IPS-11a (cell line): ENCODE measurements around the gene ABCC4.
"Not testable (repeated sequence)": the region's sequence is repeated elsewhere in the genome, so short reads cannot be mapped to it uniquely, and the experiment has no call there.

ENCODE experiments used
- H3K4me3 ChIP-seq: one replicate; pipeline ENCODE4 v1.5.1; 2013; ENCODE audit warnings: low read depth, low read length, control low read depth

ABCC4 gene

DNA sequence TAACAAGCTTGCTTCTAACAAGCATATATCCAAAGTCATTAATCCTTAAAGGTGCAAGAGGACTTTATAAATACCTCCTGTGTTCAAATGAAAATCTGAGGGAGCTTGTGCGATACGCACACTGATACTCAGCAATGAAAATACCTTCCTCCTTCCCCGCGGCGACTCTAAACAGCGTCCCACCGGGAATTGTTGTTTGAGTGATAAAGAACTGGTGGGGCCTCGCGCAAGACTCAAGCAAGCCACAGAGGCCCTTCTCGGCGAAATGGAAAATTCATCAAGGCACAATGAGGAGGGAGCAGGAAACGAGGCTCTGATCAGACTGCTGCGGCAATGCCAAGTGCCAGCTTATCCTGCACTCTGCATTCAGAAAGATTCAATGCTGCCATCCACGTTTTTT, 126.7 kb downstream of the ABCC4 start:
- no peak overlapping the region for H3K4me3 ChIP-seq

DNA sequence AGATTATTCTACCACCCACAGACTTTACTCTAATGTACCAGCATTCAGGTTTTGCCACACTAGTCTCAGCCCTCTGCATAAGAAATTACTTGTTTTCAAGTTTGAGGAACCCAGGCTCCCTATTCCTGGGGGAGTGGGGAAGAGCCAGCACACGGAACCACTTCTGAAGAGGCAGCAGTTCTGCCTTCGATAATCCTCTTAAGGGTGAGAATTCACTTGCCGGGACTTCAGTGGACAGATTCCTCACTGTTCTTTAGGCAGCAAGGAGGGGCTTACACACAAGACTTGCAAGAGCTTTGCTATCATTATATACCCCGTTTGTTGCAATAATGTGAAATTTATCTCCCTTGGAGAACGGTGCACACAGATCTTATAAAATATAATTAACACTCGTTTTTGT, 133.1 kb downstream of the ABCC4 start:
- no peak overlapping the region for H3K4me3 ChIP-seq

DNA sequence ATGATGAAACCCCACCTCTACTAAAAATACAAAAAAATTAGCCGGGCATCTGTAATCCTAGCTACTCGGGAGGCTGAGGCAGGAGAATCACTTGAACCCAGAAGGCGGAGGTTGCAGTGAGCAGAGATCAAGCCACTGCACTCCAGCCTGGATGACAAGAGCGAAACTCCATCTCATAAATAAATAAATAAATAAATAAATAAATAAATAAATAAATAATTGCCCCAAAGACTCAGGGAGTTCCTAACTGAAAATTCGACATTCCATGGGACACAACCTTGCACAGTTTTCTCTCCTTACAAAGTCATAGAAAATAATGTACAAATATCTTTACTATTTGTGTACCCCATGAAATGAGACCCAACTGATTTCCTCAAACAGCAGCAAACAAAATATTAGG, 134.2 kb downstream of the ABCC4 start:
- not testable (repeated sequence) for H3K4me3 ChIP-seq

DNA sequence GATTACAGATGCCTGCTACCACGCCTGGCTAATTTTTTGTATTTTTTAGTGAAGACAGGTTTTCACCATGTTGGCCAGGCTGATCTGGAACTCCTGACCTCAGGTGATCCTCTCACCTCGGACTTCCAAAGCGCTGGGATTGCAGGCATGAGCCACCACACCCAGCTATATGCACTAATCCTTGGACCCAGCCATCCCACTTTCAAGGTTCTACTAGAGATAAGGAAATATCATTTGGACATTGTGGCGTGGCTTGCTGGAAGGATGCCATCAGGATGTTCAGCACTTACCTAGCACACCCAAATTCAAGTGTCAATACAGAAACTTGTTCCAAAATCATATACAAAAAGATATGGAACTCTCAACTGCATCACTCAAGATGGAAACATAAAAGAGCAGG, 136.4 kb downstream of the ABCC4 start:
- no peak overlapping the region for H3K4me3 ChIP-seq

DNA sequence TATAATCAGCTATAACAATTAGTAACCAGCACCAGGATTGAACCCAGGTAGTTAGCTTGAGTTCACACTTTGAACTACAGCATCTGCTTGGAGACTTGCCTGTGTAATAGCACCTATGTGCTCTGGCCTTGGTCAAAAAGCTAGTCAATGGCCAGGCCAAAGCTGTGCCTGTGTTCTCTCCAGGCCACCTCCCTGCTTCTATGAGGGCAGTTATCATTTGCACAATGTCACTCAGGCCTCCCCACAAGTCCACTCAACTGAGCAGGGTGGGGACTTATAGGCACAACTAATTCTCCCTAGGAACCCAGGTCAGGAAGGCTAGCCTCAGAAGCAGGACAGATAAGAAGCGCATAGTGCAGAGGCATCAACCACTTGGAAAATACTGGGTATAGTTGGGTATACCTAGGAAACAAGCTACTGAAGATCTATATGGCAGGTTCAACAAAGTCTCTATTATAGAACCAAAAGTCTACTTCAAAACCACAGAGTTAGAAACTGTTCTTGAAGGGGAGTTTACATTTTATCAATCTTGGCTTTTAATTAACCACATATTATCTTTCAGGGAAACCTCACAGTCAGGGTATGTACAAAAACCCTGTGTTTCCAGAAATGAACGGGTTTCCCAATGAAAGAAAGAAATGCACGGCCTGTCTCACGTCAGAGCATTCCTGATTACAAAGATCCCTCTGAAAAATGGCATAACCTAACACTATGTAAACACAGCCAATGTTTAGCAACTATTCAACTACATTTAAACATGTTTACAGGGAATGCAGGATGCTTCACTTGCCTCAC, 140.9 kb downstream of the ABCC4 start:
- no peak overlapping the region for H3K4me3 ChIP-seq

DNA sequence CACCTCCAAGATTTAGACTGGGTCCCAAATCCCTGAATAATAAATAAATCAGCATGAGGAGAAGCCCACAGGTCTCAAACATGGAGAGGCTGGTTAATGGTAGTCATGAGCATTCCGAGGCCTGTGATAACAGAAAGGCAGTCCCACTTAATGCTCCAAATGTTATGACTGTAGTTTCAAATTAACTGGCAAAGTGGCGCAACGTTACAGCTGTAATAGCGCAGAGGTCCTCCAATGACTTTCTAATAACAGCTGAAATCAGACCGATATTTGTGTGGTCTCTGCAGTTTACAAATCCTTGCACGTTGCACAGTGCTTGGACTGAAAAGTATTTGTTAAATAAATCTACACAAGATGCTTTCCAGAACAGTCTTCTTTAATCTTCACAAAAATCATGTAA, 141.8 kb downstream of the ABCC4 start:
- no peak overlapping the region for H3K4me3 ChIP-seq

DNA sequence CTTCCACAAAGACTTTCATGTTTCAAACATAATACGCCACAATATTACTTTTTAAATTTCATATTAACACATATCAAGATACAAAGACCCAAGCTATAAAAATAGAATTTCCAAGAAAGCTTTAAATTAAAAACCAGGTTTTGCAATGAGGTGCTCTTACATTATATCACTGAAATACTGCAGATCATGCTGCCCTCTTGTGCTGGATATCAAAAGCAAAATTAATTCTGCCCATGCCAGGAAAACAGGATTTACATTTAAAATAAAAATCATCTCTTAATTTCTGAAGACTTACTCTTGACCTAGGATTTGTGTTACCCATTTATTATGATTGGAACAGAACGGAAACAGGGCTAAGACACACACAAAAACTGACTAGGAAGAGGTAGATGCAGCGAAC, 145.0 kb downstream of the ABCC4 start:
- H3K4me3 ChIP-seq = no peak overlapping the region

DNA sequence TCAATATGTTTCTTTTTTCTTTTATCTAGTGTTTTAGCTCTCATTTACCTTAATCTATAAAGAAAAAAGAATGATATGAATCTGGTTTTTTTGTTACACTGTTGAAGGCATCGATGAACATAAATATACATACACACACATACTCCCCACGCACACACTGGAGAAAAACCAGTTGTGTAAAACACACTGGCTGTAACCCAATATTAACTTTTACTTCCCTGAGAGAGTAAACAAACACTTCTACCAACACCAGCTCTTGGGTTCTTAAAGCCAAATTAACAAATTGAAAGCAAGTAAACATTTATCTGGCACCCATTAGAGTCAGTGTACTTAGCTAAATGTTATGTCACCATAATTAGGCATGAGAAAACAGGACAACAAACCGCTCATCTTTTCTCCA, 145.7 kb downstream of the ABCC4 start:
- H3K4me3 ChIP-seq = no peak overlapping the region

DNA sequence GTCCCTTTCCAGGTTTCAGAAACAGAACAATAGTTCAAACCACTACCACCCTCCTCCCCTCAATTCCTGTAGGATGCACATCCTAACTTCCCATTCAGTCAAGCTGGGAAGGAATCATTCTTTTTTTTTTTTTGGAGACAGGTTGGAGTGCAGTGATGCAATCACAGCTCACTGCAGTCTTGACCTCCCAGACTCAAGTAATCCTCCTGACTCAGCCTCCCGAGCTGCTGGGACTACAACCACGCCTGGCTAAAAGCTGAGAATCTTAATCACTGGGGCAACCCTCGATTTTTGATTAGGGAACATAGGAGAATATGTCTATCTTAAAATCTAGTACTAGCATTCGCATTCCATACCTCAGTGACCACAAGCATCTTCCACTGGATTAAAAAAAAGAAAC, 146.2 kb downstream of the ABCC4 start:
- no peak overlapping the region for H3K4me3 ChIP-seq

DNA sequence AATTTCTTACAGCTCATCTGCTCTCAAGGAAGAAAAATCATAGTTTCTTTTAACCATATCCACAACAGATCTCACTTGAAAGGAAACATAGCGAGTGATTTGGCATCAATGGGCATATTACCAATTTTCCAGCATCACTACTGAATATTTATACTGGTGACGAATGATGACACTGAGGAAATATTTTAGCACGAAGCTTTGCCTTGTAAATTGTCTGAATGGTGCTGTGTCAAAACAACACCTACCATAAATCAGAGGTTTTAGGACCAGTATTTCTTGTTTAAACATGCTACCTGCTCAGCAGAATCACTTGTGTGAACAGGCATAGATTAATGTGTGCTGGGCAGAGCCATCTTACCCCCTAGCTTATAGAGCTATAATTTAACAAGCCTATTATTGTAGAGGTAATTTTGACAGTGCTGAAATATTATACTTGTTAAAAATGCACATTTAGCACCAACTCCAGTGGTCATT, 146.8 kb downstream of the ABCC4 start:
- no peak overlapping the region for H3K4me3 ChIP-seq

DNA sequence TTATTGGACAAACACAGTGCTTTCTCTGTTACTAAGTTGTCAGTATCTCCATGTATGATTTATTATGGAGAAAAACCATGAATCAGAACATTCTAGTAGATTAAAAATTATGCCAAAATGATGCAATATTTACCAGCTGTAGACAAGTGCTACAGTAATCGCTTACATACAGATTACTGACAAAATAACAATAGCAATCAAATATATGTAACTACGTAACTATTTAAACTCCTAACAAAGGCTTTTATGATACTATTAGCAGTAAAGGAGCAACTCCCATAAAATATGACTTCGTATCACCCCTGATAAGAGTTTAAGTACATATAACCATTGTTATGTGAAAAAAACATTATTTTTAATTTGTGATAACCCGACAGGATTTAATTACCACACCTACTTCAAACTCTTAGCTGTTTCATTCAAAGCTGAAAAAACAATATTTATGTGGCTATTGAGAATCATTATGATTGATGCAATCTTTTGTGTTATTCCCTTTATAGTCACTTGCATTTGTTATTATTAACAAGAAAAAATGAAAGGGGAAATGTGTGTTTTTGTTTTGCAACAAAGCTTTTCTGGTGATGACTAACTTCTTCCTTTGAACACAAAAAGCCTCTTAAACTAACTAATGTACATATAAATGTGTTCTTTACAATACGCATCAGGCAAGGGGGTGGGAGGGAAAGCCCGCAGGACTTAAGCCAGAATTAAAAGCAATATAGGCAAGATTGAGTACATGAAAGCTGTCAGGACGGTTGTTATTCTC, 147.4 kb downstream of the ABCC4 start:
- no peak overlapping the region for H3K4me3 ChIP-seq

DNA sequence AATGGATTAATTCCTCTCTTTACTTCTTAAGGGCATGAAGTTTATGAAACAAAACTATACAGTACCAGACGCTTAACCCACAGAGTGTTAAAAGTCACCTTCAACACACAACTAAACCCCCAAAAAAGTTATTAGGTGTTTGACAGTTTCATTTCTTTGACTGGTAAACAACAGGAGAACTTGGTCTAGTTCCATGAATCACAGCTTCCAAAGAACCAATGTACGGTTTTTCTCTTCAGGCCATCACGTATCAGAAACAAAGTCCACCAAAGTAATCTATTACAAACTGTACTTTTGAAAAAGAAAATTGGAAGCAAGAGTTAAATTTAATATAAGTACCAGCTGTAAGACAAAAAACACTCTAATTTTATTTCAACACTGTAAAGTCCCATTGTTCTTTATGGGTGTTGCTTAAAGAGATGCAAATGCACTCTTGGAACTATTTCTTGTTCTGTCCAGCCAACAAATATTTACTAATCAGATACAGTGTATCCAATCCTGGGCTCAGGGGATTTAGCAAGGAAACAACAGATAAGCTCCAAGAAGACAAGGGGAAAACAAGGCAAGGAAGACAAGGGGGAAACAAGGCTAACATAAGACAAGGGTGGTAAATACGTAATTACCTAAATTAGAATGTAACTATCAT, 149.2 kb downstream of the ABCC4 start:
- no peak overlapping the region for H3K4me3 ChIP-seq

DNA sequence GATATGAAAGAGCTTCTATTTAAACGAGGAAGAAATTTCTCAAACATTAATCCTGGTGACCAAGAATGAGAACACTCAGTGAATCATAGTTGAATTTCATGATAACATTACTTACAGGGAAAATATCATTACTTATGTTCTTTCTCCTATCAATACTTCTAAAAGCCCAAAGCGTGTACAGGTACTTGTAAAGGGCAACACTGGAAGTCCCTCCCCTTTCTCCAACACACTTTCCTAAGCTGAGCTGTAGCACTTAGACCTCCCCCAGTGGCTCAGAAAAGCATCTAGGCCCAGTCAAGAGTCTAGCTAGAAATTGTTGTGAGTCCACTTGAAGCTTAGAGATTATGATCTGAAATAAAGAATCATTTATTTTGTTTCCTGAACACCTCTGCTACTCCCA, 150.7 kb downstream of the ABCC4 start:
- no peak overlapping the region for H3K4me3 ChIP-seq

DNA sequence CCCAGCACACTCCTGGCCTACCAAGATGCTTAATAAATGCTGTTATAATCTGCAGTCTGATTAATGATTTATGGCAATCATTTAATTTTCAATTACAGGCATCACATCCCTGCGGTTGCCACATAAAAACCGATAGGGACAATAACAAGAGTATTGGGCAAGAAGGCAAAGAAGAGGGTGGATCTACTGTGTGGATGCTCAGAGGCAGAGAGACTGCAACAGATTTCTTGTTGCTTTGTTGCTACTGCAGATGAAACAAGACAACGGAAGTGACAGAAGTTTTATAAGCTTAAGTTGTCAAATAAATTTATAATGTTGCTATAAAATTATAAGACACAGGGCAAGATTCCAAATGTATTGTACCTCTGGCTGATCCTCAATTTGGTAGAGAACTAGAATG, 154.8 kb downstream of the ABCC4 start:
- no peak overlapping the region for H3K4me3 ChIP-seq

DNA sequence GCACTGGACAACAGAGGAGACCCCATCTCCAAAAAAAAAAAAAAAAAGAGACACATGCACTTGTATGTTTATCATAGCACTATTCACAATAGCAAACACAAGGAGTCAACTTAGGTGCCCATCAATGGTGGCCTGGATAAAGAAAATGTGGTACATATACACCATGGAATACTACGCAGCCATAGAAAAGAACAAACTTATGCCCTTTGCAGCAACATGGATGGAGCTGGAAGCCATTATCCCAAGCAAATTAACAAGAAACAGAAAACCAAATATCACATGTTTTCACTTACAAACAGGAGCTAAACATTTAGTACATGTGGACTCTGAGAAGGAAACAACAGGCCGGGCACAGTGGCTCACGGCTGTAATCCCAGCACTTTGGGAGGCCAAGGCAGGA, 155.7 kb downstream of the ABCC4 start:
- no peak overlapping the region for H3K4me3 ChIP-seq

DNA sequence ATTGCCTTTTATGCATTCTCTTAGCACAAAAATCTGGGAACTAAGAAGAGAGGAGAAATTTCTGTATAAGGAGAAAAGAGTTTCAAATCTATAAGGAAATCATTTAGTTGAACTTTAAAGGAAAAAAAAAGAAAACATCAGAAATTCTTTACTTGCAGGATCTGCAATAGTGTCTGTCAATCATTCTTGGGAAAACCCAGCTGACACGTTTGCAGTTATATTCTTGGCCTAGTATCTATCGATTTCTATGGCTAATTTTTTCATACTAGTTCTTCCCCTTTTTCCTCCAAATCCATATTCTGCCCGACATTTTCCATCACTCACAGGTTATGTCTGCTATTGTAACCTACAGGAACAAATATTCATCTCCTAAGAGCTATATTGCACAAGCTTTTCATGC, 160.7 kb downstream of the ABCC4 start:
- H3K4me3 ChIP-seq = no peak overlapping the region

DNA sequence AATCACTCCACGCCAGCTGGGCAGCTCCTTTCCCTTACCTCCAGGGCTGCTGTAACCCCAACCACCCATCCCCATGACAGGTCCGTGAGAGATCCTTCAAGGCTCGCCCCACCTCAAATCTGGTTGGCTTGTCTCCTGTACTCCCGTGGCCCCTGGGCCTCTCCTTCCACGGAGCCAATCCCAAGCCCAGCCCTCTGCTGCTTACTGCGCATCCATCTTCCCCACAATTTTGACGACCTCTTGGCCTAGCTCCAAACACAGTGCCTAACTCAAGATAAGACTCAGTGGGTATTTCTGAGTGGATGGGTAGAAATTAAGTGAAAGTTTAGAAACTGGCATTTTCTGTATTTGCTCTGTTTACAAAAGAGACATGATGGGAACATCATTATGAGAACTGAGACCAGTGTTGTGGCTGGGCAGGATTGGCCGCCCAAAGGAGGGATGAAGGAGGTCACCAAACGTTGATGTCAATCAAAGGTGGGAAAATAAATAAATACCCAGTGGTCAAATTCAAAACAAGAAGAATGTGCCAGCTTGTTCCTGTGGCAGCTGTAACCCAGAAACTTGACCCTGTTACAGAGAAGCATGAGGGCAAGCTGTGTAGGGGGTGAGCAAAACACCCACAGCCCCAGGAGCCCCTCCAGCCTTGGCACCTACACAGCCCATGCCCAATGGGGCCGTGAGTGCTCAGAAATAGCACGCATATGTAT, 162.2 kb downstream of the ABCC4 start:
- H3K4me3 ChIP-seq = no peak overlapping the region

DNA sequence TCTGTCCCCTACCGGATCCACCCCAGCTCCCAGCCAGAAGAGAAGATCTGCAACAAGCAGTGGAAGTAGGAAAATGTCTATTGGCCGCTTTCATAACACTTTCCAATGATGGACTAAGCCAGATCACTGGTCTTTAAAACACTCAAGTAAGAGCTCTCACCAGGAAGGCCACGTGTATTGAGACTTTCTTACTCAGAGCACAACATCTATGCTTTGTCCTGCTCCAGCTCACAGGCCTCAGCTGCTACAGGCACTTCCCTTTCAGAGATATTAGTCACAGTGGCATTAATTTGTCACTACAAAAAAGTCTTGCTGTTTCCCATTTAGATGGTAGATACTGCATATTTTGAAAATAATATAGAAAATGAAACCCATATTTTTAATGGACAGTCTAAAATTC, 164.2 kb downstream of the ABCC4 start:
- H3K4me3 ChIP-seq = no peak overlapping the region

DNA sequence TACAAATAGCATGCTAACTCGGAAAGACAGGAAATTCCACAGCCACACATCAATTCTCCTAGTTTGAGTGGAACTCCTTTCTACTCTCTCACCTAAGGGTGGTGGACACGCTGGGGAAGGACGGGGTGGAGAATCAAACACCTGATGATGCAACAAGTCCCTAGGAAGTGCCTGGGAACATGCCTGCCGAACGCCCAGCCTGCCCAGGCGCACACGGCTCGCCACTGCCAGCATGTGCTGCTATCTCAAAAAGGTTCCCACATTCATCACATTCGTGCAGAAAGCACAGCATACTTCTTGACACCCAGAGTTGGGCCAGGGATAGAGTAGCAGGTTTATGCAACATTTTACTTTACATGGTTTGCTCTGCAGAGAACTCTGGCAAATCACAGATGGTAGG, 164.6 kb downstream of the ABCC4 start:
- H3K4me3 ChIP-seq = no peak overlapping the region

DNA sequence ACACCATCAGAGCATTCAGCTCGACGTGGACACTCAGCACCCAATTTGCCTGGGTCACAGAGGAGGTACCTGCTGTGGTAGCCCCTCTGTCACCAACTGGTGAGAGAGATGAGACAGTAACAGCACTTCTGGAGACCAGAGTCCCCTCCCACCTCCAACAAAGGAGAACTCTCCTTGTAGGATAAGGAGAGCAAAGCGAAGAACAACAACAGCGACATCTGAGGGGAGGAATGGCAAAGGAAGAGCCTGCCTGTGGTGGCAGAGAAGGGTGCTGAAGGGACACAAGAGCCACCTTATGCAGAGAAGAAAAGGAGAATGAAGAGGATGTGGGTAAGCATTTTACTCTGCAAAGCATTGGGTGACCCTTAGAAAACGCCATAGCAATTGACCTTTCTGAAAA, 167.8 kb downstream of the ABCC4 start:
- no peak overlapping the region for H3K4me3 ChIP-seq

DNA sequence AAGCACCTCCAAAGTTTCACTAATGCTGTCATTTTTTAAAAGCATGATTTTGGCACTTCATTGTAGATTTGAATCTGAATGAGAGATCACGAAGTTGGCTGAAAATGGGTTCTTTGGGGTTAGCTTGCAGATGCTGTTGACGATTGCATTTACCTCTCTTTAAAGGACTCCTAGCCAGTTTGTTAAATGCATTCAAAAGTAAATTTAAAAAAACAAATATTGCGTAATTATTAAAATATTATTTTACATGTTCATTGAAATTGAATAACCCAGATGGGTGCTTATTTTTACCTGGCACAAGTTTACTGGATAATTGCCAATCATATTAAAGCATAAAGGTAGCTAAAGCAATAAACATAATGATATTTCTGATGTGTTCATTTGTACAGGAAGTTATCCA, 172.2 kb downstream of the ABCC4 start:
- H3K4me3 ChIP-seq = no peak overlapping the region
